ENCODE data around the gene SCAMP3.
A peak's percentile ranks its signal among the peaks of the same experiment; 100 is the strongest.

SCAMP3 gene

GRCh38 chr1:155272466-155273342 lies 10.5 kb upstream of the SCAMP3 start:
- DNase-seq (ENCODE audit: low spot score) (no peak), ATAC-seq (ENCODE audit: low read depth) (peak; percentile 24)
- peak overlapping the region; percentile 85 for H3K27ac ChIP-seq (ENCODE audit: poor library complexity, severe bottlenecking)
- peaks cover 45% of the 10 kb centered on the region for H3K36me3 ChIP-seq (ENCODE audit: low read depth)
- peaks cover 3% of the 10 kb centered on the region for H3K4me1 ChIP-seq (ENCODE audit: insufficient read depth, poor library complexity, severe bottlenecking)
- H3K27me3 ChIP-seq (ENCODE audit: insufficient read depth, poor library complexity, severe bottlenecking) = no peaks in the 10 kb centered on the region
- peak overlapping the region; percentile 62 for H3K4me3 ChIP-seq (ENCODE audit: severe bottlenecking)
- H3K9me3 ChIP-seq (ENCODE audit: severe bottlenecking) = no peaks in the 10 kb centered on the region
- TF ChIP-seq, protein P1, sequence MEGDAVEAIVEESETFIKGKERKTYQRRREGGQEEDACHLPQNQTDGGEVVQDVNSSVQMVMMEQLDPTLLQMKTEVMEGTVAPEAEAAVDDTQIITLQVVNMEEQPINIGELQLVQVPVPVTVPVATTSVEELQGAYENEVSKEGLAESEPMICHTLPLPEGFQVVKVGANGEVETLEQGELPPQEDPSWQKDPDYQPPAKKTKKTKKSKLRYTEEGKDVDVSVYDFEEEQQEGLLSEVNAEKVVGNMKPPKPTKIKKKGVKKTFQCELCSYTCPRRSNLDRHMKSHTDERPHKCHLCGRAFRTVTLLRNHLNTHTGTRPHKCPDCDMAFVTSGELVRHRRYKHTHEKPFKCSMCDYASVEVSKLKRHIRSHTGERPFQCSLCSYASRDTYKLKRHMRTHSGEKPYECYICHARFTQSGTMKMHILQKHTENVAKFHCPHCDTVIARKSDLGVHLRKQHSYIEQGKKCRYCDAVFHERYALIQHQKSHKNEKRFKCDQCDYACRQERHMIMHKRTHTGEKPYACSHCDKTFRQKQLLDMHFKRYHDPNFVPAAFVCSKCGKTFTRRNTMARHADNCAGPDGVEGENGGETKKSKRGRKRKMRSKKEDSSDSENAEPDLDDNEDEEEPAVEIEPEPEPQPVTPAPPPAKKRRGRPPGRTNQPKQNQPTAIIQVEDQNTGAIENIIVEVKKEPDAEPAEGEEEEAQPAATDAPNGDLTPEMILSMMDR (IDR thresholded peaks at IDR 0.05; ENCODE audit: poor library complexity, severe bottlenecking) = no peak

DNA sequence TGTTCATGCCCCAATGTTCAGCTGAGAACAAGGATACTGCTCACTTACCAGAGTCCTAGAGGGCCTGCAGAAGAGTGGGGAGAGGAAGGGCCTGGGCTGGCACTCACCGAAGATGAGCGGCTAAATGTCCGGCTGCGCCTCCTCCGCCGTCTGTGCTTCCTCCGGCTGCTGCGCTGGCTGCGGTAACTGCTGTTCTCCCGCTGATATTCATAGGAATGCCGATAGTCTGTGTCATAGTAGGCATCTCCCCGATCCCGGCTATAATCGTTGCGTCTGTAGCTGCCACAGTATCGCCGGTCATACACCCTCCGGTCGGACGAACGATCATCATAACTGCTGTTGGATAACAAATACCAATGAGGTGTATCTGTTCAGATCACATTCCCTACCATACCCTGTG lies 7.2 kb upstream of the SCAMP3 start:
- Histone ChIP-seq H3K27ac (ENCODE audit: poor library complexity, severe bottlenecking) (no peak overlapping the region), H3K4me1 (ENCODE audit: insufficient read depth, poor library complexity, severe bottlenecking) (peaks cover 3% of the 10 kb centered on the region), H3K27me3 (ENCODE audit: insufficient read depth, poor library complexity, severe bottlenecking) (no peaks in the 10 kb centered on the region), H3K9me3 (ENCODE audit: severe bottlenecking) (no peaks in the 10 kb centered on the region), H3K36me3 (ENCODE audit: low read depth) (peaks cover 78% of the 10 kb centered on the region), H3K4me3 (ENCODE audit: severe bottlenecking) (no peak overlapping the region)
- ATAC-seq (ENCODE audit: low read depth) (no peak), DNase-seq (ENCODE audit: low spot score) (no peak)
- TF ChIP-seq, protein P1 (IDR thresholded peaks at IDR 0.05; ENCODE audit: poor library complexity, severe bottlenecking) = no peak

DNA sequence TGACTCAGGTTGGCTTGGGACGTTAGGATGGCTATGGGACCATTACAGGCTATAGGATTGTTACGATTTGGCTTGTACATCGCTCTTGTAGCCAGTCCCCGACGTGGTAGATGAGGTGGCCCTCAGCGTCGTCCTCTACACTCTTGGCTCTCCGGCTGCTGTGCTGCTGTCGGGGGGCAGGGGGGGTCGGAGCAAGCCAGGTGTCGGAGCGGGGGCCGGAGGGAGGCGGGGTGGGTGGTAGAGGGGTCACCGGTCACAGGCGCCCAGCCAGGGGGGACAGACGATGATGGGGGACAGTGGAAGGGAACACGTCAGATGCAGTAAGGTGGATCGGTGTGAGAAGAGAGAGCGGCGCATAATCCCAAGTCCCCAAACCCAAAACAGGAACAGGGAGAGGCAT lies 6.5 kb upstream of the SCAMP3 start:
- Histone ChIP-seq H3K36me3 (ENCODE audit: low read depth) (peaks cover 85% of the 10 kb centered on the region), H3K4me1 (ENCODE audit: insufficient read depth, poor library complexity, severe bottlenecking) (peaks cover 3% of the 10 kb centered on the region), H3K27ac (ENCODE audit: poor library complexity, severe bottlenecking) (no peak overlapping the region), H3K27me3 (ENCODE audit: insufficient read depth, poor library complexity, severe bottlenecking) (no peaks in the 10 kb centered on the region), H3K4me3 (ENCODE audit: severe bottlenecking) (no peak overlapping the region), H3K9me3 (ENCODE audit: severe bottlenecking) (no peaks in the 10 kb centered on the region)
- ATAC-seq (ENCODE audit: low read depth) = no peak
- no peak for DNase-seq (ENCODE audit: low spot score)
- TF ChIP-seq, protein P1 (IDR thresholded peaks at IDR 0.05; ENCODE audit: poor library complexity, severe bottlenecking) = no peak

GRCh38 chr1:155267373-155267772 lies 5.2 kb upstream of the SCAMP3 start:
- no peak overlapping the region for H3K27ac ChIP-seq (ENCODE audit: poor library complexity, severe bottlenecking)
- H3K9me3 ChIP-seq (ENCODE audit: severe bottlenecking) = no peaks in the 10 kb centered on the region
- H3K36me3 ChIP-seq (ENCODE audit: low read depth) = peaks cover 97% of the 10 kb centered on the region
- TF ChIP-seq, protein P1 (IDR thresholded peaks at IDR 0.05; ENCODE audit: poor library complexity, severe bottlenecking) = no peak
- H3K4me3 ChIP-seq (ENCODE audit: severe bottlenecking) = no peak overlapping the region
- DNase-seq (ENCODE audit: low spot score) = no peak
- ATAC-seq (ENCODE audit: low read depth) = no peak
- H3K27me3 ChIP-seq (ENCODE audit: insufficient read depth, poor library complexity, severe bottlenecking) = no peaks in the 10 kb centered on the region
- H3K4me1 ChIP-seq (ENCODE audit: insufficient read depth, poor library complexity, severe bottlenecking) = peaks cover 3% of the 10 kb centered on the region

DNA sequence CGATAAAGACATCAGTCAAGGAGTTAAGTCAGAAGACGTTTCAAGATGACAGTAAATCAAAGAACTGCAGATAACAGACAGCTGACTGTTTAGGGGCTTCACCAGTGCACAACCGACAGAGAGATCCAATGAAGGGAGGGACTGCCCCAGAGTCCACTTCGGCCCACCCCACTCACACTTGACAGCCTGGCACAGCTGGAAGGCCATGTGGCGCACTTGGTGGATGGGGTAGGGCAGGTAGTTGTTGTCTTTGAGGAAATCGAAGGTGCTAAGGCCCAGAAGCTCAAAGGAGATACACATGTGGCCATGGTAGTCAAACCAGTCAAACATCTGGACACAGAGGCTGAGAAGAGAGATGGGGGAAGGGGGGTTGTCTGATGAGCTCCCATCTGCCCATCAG lies 4.4 kb upstream of the SCAMP3 start:
- DNase-seq (ENCODE audit: low spot score) (no peak), ATAC-seq (ENCODE audit: low read depth) (no peak)
- H3K27me3 ChIP-seq (ENCODE audit: insufficient read depth, poor library complexity, severe bottlenecking) = no peaks in the 10 kb centered on the region
- H3K4me1 ChIP-seq (ENCODE audit: insufficient read depth, poor library complexity, severe bottlenecking) = no peaks in the 10 kb centered on the region
- H3K27ac ChIP-seq (ENCODE audit: poor library complexity, severe bottlenecking) = no peak overlapping the region
- no peak overlapping the region for H3K4me3 ChIP-seq (ENCODE audit: severe bottlenecking)
- no peaks in the 10 kb centered on the region for H3K9me3 ChIP-seq (ENCODE audit: severe bottlenecking)
- peaks cover 89% of the 10 kb centered on the region for H3K36me3 ChIP-seq (ENCODE audit: low read depth)
- TF ChIP-seq, protein P1 (IDR thresholded peaks at IDR 0.05; ENCODE audit: poor library complexity, severe bottlenecking) = no peak

All from RWPE2 (cell line).